HG03575 (cell line): ENCODE results near the gene ZNF214.

Experiments
- ATAC-seq: cut with Tn5 transposase; IDR thresholded peaks from one replicate; pipeline ENCODE4 v1.9.1; 2021; ENCODE audit not compliant: unreplicated experiment, insufficient number of reproducible peaks, low FRiP score; ENCODE audit errors: extremely low read depth

ZNF214 gene

DNA sequence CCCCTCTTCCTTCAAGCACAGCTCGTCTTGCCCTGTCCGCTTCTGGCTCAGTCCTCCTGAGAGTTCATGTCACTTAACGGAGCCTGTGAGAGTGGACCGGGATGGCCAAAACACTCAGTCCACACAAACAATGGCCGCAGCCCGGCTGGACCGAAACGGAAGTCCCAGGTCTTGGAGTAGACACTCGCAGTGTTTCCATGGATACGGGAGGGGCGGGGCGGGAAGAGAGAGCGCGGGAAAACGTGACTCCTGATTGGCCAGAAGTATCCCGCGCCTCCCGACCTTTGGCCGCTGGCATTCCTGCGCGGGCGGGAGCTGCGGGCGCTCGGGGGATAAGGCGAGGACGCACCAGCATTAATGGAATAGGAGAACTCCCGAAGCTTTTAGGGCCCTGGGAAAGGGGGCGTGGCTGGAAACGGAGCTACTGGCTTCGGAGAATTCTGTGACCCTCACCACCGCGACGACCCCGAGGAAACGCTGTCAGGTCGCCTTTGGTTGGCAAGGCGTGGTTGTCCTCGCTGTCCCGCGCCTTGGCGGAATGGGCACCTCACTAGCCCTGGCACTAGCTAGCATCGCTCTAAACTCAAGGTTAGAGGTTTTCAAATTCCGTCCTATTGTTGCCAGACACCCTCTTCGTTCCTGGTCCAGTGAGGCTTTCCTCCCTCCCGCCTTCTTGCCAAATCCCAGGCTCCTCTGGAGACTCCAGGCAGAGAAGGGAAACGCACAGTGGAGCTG, at the start of gene ZNF214, which contains the start of gene NLRP14:
Gene ZNF214, minus strand, starts transcription at position 164 of the 735 bp plus-strand sequence. CDS start 17,511 bp downstream, outside the sequence.
Gene NLRP14, plus strand, starts transcription at position 297 of the 735 bp plus-strand sequence. CDS start 18,108 bp downstream, outside the sequence.
- ATAC-seq = no peak

DNA sequence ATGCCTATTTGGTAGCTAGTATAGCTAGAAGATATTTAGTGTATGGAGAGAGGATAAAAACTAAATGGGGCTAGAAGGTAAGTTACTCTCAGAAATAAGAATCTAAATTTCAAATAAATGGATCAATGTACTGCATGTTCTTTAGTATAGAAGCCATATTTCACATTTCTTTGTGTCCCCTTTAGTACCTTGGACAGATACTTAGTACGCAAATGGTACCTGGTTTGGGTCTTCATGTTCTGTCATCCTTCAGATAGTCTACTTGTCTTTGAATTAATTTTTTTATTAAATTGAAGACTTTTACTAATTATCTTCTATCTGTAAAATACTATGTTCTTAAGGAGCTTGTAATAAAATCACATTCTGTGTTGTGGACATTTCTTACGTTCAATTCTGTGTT, 42.4 kb upstream of the ZNF214 start:
- no peak for ATAC-seq

- ATAC-seq = no peak
These were observed 40.7 kb upstream of the ZNF214 start for GRCh38 chr11:7060868-7061267.

DNA sequence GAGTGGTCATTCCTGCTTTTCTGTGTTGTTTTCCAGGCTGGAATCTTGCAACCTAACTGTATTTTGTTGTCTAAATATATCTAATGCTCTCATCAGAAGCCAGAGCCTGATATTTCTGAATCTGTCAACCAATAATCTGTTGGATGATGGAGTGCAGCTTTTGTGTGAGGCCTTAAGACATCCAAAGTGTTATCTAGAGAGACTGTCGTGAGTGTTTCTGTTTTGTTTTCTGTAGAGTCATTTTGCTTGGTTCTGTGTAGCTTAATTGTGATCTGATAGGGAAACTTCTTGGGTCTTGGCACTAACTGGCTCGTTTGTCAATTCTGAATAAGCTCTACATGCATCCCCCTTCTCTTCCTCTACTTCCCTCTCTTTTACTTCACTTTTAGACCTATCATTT, 37.5 kb upstream of the ZNF214 start:
- no peak for ATAC-seq

GRCh38 chr11:7056828-7057513, 36.8 kb upstream of the ZNF214 start:
- no peak for ATAC-seq

DNA sequence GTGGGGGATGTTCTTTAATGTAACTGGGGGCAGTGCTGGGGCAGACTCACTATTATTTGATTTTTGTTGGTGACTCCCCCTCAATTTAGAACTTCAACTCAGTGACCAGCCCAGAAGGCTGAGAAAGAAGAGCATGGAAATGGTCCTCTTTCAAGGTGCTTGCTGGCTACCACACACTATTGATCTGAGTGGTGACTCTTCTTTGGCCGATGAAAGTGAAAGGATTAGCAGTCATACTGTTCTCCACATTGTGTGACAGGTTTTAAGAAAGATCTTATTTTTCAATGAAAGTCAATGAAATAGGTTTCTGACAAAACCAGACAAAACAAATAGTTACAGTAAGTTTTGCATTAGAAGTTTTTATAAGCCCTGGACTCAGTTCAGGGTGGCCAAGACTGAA, 30.0 kb upstream of the ZNF214 start:
- no peak for ATAC-seq

DNA sequence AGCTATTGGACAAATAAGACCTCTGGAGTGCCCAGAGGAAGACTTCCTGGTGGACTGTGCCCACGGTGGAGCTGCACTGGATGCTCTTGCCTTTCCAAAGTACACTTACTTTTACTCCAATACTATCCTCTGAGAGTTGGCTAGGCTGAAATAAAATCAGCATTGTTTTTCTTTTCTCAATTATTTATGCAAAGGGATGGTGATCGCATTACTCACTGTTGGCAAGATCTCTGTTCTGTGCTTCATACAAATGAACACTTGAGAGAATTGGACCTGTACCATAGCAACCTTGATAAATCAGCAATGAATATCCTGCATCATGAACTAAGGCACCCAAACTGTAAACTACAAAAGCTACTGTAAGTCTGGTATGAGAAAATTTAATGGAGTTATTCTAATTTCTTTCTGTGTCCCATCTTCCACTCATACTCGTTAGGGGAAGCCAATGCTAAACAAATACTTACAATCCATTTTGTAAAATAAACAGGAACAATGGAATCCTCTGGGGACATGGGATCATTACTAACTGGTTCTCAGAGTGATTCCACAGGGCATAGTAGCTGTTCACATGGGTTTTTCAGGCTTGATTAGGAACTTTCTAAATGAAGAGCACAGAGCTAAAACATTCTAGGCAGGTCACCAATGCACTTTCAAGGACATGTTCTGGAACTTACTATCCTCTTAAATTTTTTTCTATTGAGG, 26.5 kb upstream of the ZNF214 start:
- ATAC-seq = no peak

DNA sequence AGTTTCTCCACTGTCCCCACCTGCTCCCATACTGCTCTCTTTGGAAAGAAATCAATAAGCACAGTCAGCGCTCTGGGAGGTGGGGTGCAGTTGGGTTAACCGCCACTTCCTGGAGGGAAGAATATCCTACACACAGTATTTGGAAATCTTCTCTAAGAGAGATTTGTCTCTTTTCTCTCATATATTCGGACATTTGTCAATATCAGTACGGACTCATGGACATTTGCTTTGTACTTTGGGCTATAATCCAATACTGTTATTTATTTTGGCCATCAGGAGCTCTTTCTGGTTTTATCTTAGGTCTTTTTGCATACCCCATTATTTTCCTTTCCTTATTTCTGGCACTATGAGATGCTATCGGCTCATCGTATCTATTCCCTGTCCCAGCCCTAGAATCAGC, 13.9 kb upstream of the ZNF214 start:
- no peak for ATAC-seq

DNA sequence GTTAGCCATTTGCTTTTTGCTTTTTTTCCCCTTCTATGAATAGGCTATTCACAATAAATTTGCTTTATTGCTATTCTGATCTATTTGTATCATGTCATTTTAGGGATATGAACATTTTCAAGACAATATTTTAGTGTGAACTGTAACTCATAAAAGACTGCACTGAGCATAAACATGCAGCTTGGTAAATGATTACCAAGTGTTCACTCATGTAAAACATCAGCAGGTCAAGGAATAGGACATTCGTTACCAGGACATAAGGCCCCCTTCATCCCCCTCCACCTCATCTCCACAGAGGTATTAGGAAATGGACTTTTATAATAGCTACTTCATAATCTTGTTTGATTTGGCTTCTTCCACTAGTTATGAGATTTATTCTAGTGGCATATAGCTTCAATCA, 12.5 kb upstream of the ZNF214 start:
- ATAC-seq = no peak

GRCh38 chr11:7031471-7031871, 11.3 kb upstream of the ZNF214 start:
- no peak for ATAC-seq

GRCh38 chr11:7030836-7031235, 10.7 kb upstream of the ZNF214 start:
- ATAC-seq = no peak

GRCh38 chr11:7028141-7028540, 8.0 kb upstream of the ZNF214 start:
- ATAC-seq = no peak

DNA sequence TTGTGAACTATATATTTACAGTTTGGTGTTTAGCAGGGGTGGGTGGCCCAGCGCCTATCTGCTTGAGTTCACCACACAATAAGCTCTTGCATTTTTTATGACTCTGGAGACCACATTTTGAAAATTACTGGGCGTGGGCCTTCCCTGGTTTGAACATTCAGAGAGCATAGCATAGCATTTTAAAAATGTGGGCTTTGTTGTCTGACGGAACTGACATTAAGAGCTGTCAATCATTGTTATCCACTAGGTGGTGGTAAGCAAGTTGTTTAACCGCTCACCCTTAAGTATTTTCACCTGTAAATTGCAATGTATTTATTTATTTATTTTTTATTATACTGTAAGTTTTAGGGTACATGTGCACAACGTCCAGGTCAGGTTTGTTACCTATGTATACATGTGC, 1.2 kb upstream of the ZNF214 start:
- ATAC-seq = no peak

- no peak for ATAC-seq
These were observed 505 bp downstream of the ZNF214 start for GRCh38 chr11:7019500-7020182.

- no peak for ATAC-seq
These were observed 4.1 kb downstream of the ZNF214 start for GRCh38 chr11:7016011-7016410.

GRCh38 chr11:7014118-7014517, 6.0 kb downstream of the ZNF214 start:
- no peak for ATAC-seq

- no peak for ATAC-seq
These were observed 15.7 kb downstream of the ZNF214 start for GRCh38 chr11:7004482-7004881.

GRCh38 chr11:6995703-6996102, 24.4 kb downstream of the ZNF214 start:
- ATAC-seq = no peak
